ENCODE data around the gene C2orf92.

DNA sequence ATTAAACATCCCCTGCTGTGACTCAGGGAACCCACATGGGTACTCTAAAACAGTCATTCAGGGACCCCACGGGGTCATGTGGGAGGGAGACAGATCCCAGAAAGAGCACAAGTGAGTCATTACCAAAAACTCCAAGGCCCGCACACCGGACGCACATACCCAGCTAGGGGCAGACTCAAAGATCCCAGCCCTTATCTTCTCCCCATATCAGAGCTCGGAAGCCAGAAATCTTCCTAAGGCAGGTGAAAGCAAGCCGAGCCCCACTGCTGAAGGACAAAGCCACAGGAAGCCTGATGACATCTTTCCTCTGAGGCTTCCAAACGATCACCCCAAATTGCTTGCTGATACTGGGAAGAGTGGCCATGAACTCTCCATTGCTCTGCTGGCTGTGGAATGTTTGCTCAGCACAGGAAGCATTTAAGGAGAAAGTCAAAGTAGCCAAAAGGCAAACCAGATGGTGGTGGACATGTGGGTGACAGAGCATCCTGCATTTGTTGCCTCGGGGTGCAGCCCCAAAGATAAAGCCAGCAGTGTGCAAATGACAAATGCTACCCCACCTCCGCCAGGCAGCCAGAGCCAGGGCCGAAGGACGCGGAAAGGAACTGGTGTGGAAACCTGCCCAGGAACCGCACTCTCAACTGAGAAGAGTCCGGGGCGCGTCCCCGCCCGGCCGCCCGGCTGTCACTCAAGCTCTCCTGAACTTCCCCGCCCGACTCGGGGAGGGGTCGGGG lies 6.5 kb upstream of the C2orf92 start:
- TF ChIP-seq, protein P1, sequence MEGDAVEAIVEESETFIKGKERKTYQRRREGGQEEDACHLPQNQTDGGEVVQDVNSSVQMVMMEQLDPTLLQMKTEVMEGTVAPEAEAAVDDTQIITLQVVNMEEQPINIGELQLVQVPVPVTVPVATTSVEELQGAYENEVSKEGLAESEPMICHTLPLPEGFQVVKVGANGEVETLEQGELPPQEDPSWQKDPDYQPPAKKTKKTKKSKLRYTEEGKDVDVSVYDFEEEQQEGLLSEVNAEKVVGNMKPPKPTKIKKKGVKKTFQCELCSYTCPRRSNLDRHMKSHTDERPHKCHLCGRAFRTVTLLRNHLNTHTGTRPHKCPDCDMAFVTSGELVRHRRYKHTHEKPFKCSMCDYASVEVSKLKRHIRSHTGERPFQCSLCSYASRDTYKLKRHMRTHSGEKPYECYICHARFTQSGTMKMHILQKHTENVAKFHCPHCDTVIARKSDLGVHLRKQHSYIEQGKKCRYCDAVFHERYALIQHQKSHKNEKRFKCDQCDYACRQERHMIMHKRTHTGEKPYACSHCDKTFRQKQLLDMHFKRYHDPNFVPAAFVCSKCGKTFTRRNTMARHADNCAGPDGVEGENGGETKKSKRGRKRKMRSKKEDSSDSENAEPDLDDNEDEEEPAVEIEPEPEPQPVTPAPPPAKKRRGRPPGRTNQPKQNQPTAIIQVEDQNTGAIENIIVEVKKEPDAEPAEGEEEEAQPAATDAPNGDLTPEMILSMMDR (IDR thresholded peaks at IDR 0.05; ENCODE audit: borderline replicate concordance, extremely low read depth, low read length, poor library complexity, severe bottlenecking): no peak
- TF ChIP-seq EZH2 (IDR thresholded peaks at IDR 0.05; ENCODE audit: borderline replicate concordance, low read depth, low read length, severe bottlenecking): no peak

All from DND-41 (cell line).